PC-3 (cell line): ENCODE results near the gene COPS3. TPM values are rescaled to one million over a fixed set of nuclear protein-coding genes. Genes with fewer than 3 reads are reported as not detected.

Experiments
- ATAC-seq: fragments of 200-7000 bp; cut with Tn5 transposase; 2 replicates; pipeline ENCODE4 v1.9.1; 2020; ENCODE audit warnings: mild to moderate bottlenecking, moderate library complexity
- BruUV-seq: library from RNA; stranded (reverse); fragments of 400-500 nt; replicated peaks from 2 replicates; lab custom pipeline; 2021; lab: Mats Ljungman, UMichigan
- CTCF ChIA-PET: fragments of 300-600 bp; sonication (Branson Sonifier 250); formaldehyde crosslinking; loops from one replicate; lab custom pipeline; 2022; ENCODE audit warnings: antibody characterized with exemption; lab: Charles Lee
- POLR2A ChIA-PET: fragments of 300-600 bp; sonication (Branson Sonifier 250); formaldehyde crosslinking; loops from one replicate; lab custom pipeline; 2022; ENCODE audit warnings: antibody characterized with exemption; ENCODE audit not compliant: unreplicated experiment; lab: Charles Lee
- DNase-seq: peaks from one replicate; pipeline ENCODE4 v3.0.0-alpha.2; 2015
- H2AFZ ChIP-seq: fragments of 300-600 bp; sonication (generic); 2 replicates; pipeline ENCODE4 v1.6.0; 2016; ENCODE audit warnings: antibody characterized with exemption, low read length
- H3F3A ChIP-seq: fragments of 300-600 bp; sonication (generic); one replicate; pipeline ENCODE4 v1.6.0; 2017; ENCODE audit warnings: antibody characterized with exemption, low read length, control low read depth, mild to moderate bottlenecking; ENCODE audit not compliant: unreplicated experiment
- H3K27ac ChIP-seq: fragments of 300-600 bp; sonication (generic); 2 replicates; pipeline ENCODE4 v1.5.1; 2016; ENCODE audit warnings: mild to moderate bottlenecking, low read length
- H3K27me3 ChIP-seq: fragments of 300-600 bp; sonication (generic); 2 replicates; pipeline ENCODE4 v1.6.1; 2016; ENCODE audit warnings: low read length, mixed read lengths
- H3K36me3 ChIP-seq: fragments of 300-600 bp; sonication (generic); 2 replicates; pipeline ENCODE4 v1.6.1; 2016; ENCODE audit warnings: low read depth, mixed run types, low read length, mixed read lengths
- H3K4me1 ChIP-seq: fragments of 300-600 bp; sonication (generic); 2 replicates; pipeline ENCODE4 v1.5.1; 2016; ENCODE audit warnings: low read length; ENCODE audit not compliant: insufficient read depth
- H3K4me2 ChIP-seq: fragments of 300-600 bp; sonication (generic); 2 replicates; pipeline ENCODE4 v1.6.0; 2016; ENCODE audit warnings: low read length
- H3K4me3 ChIP-seq: fragments of 300-600 bp; sonication (generic); 2 replicates; pipeline ENCODE4 v1.5.1; 2016; ENCODE audit warnings: mild to moderate bottlenecking, low read length, mixed read lengths
- H3K79me2 ChIP-seq: fragments of 300-600 bp; sonication (generic); 2 replicates; pipeline ENCODE4 v1.6.1; 2017; ENCODE audit warnings: low read length, mixed read lengths
- H3K9ac ChIP-seq: fragments of 300-600 bp; sonication (generic); 2 replicates; pipeline ENCODE4 v1.6.0; 2016; ENCODE audit warnings: mild to moderate bottlenecking, low read length
- H3K9me2 ChIP-seq: fragments of 300-600 bp; sonication (generic); replicated peaks from 2 replicates; pipeline ENCODE4 v1.6.1; 2016; ENCODE audit warnings: mixed run types, low read length, mixed read lengths
- H3K9me3 ChIP-seq: fragments of 300-600 bp; sonication (generic); 2 replicates; pipeline ENCODE4 v1.6.1; 2016; ENCODE audit warnings: low read length, mixed read lengths
- H4K20me1 ChIP-seq: fragments of 300-600 bp; sonication (generic); 2 replicates; pipeline ENCODE4 v1.6.1; 2016; ENCODE audit warnings: low read length, mixed read lengths
- EZH2 ChIP-seq: fragments of 300-600 bp; sonication (generic); IDR thresholded peaks from one replicate; pipeline ENCODE4 v1.6.1; 2017; ENCODE audit warnings: antibody characterized with exemption, mild to moderate bottlenecking, low read length; ENCODE audit not compliant: unreplicated experiment
- EZH2phosphoT487 ChIP-seq: fragments of 300-600 bp; sonication (generic); IDR thresholded peaks from 2 replicates; pipeline ENCODE4 v1.6.1; 2018; ENCODE audit warnings: mild to moderate bottlenecking, antibody characterized with exemption, low read length, borderline replicate concordance
- intact Hi-C: fragments of 100-400 bp; cut with micrococcal nuclease; formaldehyde crosslinking; loops from 2 replicates; pipeline ENCODE4 v1.9.0; 2023
- total RNA-seq: library from RNA; depleted of rRNA; stranded (reverse); fragments of >200 nt; gene quantifications from 2 replicates; pipeline ENCODE4 v1.2.3, GENCODE V29; 2014
- TF ChIP-seq, protein P1 (sequence below): fragments of 300-600 bp; sonication (generic); conservative IDR thresholded peaks from 2 replicates; pipeline ENCODE4 v1.5.1; 2017; ENCODE audit warnings: antibody characterized with exemption, low read depth, mild to moderate bottlenecking, low read length

Gene COPS3
- total RNA-seq, 1 experiment from 2014 or later: 205 TPM

- H3K4me1 ChIP-seq: no peaks in the 10 kb centered on the region
- ATAC-seq (no peak), DNase-seq (no peak)
- H3K9me3 ChIP-seq: no peaks in the 10 kb centered on the region
- H3K9me2 ChIP-seq: no peaks in the 10 kb centered on the region
- BruUV-seq: no TSS peak
- ChIA-PET POLR2A (no interaction called here), CTCF (no interaction called here)
- H3F3A ChIP-seq: no peaks in the 10 kb centered on the region
- H3K79me2 ChIP-seq: no peaks in the 10 kb centered on the region
- H4K20me1 ChIP-seq: no peaks in the 10 kb centered on the region
- TF ChIP-seq EZH2phosphoT487 (no peak), EZH2 (no peak)
- TF ChIP-seq, protein P1, sequence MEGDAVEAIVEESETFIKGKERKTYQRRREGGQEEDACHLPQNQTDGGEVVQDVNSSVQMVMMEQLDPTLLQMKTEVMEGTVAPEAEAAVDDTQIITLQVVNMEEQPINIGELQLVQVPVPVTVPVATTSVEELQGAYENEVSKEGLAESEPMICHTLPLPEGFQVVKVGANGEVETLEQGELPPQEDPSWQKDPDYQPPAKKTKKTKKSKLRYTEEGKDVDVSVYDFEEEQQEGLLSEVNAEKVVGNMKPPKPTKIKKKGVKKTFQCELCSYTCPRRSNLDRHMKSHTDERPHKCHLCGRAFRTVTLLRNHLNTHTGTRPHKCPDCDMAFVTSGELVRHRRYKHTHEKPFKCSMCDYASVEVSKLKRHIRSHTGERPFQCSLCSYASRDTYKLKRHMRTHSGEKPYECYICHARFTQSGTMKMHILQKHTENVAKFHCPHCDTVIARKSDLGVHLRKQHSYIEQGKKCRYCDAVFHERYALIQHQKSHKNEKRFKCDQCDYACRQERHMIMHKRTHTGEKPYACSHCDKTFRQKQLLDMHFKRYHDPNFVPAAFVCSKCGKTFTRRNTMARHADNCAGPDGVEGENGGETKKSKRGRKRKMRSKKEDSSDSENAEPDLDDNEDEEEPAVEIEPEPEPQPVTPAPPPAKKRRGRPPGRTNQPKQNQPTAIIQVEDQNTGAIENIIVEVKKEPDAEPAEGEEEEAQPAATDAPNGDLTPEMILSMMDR: no peak
- H3K36me3 ChIP-seq: no peaks in the 10 kb centered on the region
- no peaks in the 10 kb centered on the region for H3K27me3 ChIP-seq
- H3K9ac ChIP-seq: no peak overlapping the region
- no peak overlapping the region for H3K4me3 ChIP-seq
- H3K27ac ChIP-seq: no peak overlapping the region
- intact Hi-C loops: no loop called here
- no peak overlapping the region for H2AFZ ChIP-seq
- H3K4me2 ChIP-seq: no peak overlapping the region
Measured at GRCh38 chr17:17325816-17326215, 44.8 kb upstream of the COPS3 start.

DNA sequence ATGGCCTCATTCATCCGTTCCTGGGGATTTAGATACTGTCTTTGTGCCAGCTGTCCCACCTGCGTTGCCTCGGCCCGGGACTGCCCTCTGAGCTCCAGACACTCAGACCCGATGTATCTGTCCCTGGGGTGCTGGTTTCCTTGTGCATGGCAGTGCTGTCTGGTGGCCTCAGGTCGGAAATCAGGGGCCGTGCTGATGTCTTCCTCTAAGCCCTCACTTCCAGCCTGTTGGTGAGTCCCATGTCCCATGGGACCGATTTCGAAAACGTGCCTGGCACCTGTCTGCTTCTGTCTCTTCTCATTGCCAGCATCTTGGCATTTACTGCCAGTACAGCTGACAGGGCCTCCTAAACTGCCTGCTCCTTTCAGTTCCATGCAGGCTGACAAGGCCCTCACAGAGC is 44.2 kb upstream of the COPS3 start:
- no peak overlapping the region for H2AFZ ChIP-seq
- no peaks in the 10 kb centered on the region for H3K9me2 ChIP-seq
- no peak for ATAC-seq
- TF ChIP-seq EZH2phosphoT487 (no peak), EZH2 (no peak)
- TF ChIP-seq, protein P1: no peak
- H3K4me1 ChIP-seq: no peaks in the 10 kb centered on the region
- no peak overlapping the region for H3K4me3 ChIP-seq
- H3F3A ChIP-seq: no peaks in the 10 kb centered on the region
- H3K9me3 ChIP-seq: no peaks in the 10 kb centered on the region
- no peaks in the 10 kb centered on the region for H3K27me3 ChIP-seq
- intact Hi-C loops: no loop called here
- BruUV-seq: no TSS peak
- ChIA-PET POLR2A (no interaction called here), CTCF (no interaction called here)
- no peaks in the 10 kb centered on the region for H3K79me2 ChIP-seq
- no peaks in the 10 kb centered on the region for H3K36me3 ChIP-seq
- H4K20me1 ChIP-seq: no peaks in the 10 kb centered on the region
- H3K4me2 ChIP-seq: no peak overlapping the region
- no peak overlapping the region for H3K9ac ChIP-seq
- no peak overlapping the region for H3K27ac ChIP-seq
- no peak for DNase-seq

DNA sequence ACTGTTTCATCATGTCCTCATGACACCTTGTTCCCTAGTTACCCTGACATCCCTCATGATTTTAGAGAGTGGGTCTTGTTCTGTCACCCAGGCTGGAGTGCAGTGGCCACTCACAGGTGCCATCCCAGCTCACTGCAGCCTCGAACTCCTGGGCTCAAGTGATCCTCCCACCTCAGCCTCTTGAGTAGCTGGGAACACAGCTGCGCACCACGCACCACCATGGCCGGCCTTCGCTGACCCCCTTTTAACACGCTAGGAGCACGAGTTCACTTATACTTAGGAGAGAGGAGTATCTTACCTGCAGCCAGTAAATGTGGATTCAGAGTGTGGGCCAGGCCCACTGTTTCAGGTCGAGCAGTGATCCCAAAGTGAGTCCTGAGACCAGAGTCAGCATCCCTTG is 43.6 kb upstream of the COPS3 start:
- no peak overlapping the region for H2AFZ ChIP-seq
- no peaks in the 10 kb centered on the region for H3K9me2 ChIP-seq
- no peak overlapping the region for H3K27ac ChIP-seq
- no peaks in the 10 kb centered on the region for H4K20me1 ChIP-seq
- H3K9me3 ChIP-seq: no peaks in the 10 kb centered on the region
- H3K4me2 ChIP-seq: no peak overlapping the region
- H3K79me2 ChIP-seq: no peaks in the 10 kb centered on the region
- TF ChIP-seq, protein P1: no peak
- no peak for TF ChIP-seq EZH2
- TF ChIP-seq EZH2phosphoT487: no peak
- ChIA-PET POLR2A (no interaction called here), CTCF (no interaction called here)
- no peak overlapping the region for H3K9ac ChIP-seq
- no TSS peak for BruUV-seq
- no peaks in the 10 kb centered on the region for H3F3A ChIP-seq
- H3K4me1 ChIP-seq: no peaks in the 10 kb centered on the region
- intact Hi-C loops: no loop called here
- ATAC-seq (no peak), DNase-seq (no peak)
- no peaks in the 10 kb centered on the region for H3K27me3 ChIP-seq
- H3K36me3 ChIP-seq: no peaks in the 10 kb centered on the region
- H3K4me3 ChIP-seq: no peak overlapping the region
